Islet of Langerhans (tissue), 1 donor: ENCODE measurements around the gene DNAJC3.
A peak's percentile ranks its signal among the peaks of the same experiment; 100 is the strongest.
"Not testable (repeated sequence)": the region's sequence is repeated elsewhere in the genome, so short reads cannot be mapped to it uniquely, and the experiment has no call there.

Source experiments
- FAIRE-seq: peaks from one replicate; lab custom pipeline; 2011; peaks lifted over from hg19 to GRCh38; lab: Jason Lieb, UNC

DNAJC3 gene

GRCh38 chr13:95676762-95677563, at the start of gene DNAJC3:
TSS of gene DNAJC3 (plus strand) at chr13:95677139. CDS start at chr13:95677256, 117 bp downstream.
- no peak for FAIRE-seq

GRCh38 chr13:95627590-95627989, 49.3 kb upstream of the DNAJC3 start:
- no peak for FAIRE-seq

GRCh38 chr13:95628488-95628887, 48.5 kb upstream of the DNAJC3 start:
- FAIRE-seq: no peak

GRCh38 chr13:95629071-95629470, 47.9 kb upstream of the DNAJC3 start:
- FAIRE-seq: no peak

GRCh38 chr13:95630593-95630992, 46.3 kb upstream of the DNAJC3 start:
- FAIRE-seq: no peak

- FAIRE-seq: peak; percentile 77
Measured at GRCh38 chr13:95636853-95637252, 40.1 kb upstream of the DNAJC3 start.

GRCh38 chr13:95641291-95642027, 35.5 kb upstream of the DNAJC3 start:
- FAIRE-seq: no peak

GRCh38 chr13:95642028-95642621, 34.8 kb upstream of the DNAJC3 start:
- FAIRE-seq: no peak

GRCh38 chr13:95642999-95643398, 33.9 kb upstream of the DNAJC3 start:
- FAIRE-seq: no peak

GRCh38 chr13:95643571-95643935, 33.4 kb upstream of the DNAJC3 start:
- FAIRE-seq: no peak

GRCh38 chr13:95643936-95644598, 32.9 kb upstream of the DNAJC3 start:
- FAIRE-seq: no peak

- FAIRE-seq: no peak
Measured at GRCh38 chr13:95644601-95645052, 32.3 kb upstream of the DNAJC3 start, which contains the start of gene DZIP1. TSS of gene DZIP1 (minus strand) at chr13:95644706. CDS start at chr13:95642029, 2,677 bp downstream.

GRCh38 chr13:95647321-95647720, 29.6 kb upstream of the DNAJC3 start:
- no peak for FAIRE-seq

GRCh38 chr13:95650696-95651095, 26.2 kb upstream of the DNAJC3 start:
- no peak for FAIRE-seq

- no peak for FAIRE-seq
Measured at GRCh38 chr13:95652244-95652764, 24.6 kb upstream of the DNAJC3 start.

GRCh38 chr13:95652821-95653220, 24.1 kb upstream of the DNAJC3 start:
- no peak for FAIRE-seq

- no peak for FAIRE-seq
Measured at GRCh38 chr13:95656386-95657015, 20.4 kb upstream of the DNAJC3 start.

- no peak for FAIRE-seq
Measured at GRCh38 chr13:95659500-95659899, 17.4 kb upstream of the DNAJC3 start.

- peak; percentile 99 for FAIRE-seq
Measured at GRCh38 chr13:95660981-95661581, 15.9 kb upstream of the DNAJC3 start.

- not testable (repeated sequence) for FAIRE-seq
Measured at GRCh38 chr13:95667235-95667634, 9.7 kb upstream of the DNAJC3 start.

GRCh38 chr13:95671597-95671996, 5.3 kb upstream of the DNAJC3 start:
- FAIRE-seq: no peak
